ENCODE measurements around the gene IFNA8.
"Not testable (repeated sequence)": the region's sequence is repeated elsewhere in the genome, so short reads cannot be mapped to it uniquely, and the experiment has no call there.

GRCh38 chr9:21371467-21371866 lies 37.5 kb upstream of the IFNA8 start:
- TF ChIP-seq CTCF, POLR2A (IDR thresholded peaks at IDR 0.05): not testable (repeated sequence)

Measured in tibial nerve (tissue), 3 donors.